Muscle layer of duodenum (tissue), 2 donors: ENCODE measurements around the gene UBASH3B.

Experiments used
- H3K27ac ChIP-seq: one replicate; pipeline ENCODE4 v1.7.0; 2013; ENCODE audit warnings: mild to moderate bottlenecking, low read length
- H3K27me3 ChIP-seq: one replicate; pipeline ENCODE4 v1.7.0; 2013; ENCODE audit warnings: low read depth, mild to moderate bottlenecking, control low read depth, low read length
- H3K36me3 ChIP-seq, 2 donors: one replicate each; pipeline ENCODE4 v1.7.0; 2013; ENCODE audit warnings: low read length in 2 of 2, control low read depth in 1 of 2, mild to moderate bottlenecking in 1 of 2; ENCODE audit not compliant: insufficient read depth in 2 of 2, control insufficient read depth in 1 of 2
- H3K4me1 ChIP-seq, 2 donors: one replicate each; pipeline ENCODE4 v1.7.0; 2013; ENCODE audit warnings: low read length in 2 of 2, mild to moderate bottlenecking in 2 of 2, control low read depth in 1 of 2, moderate library complexity in 1 of 2; ENCODE audit not compliant: insufficient read depth in 2 of 2, control insufficient read depth in 1 of 2
- H3K4me3 ChIP-seq, 2 donors: one replicate each; pipeline ENCODE4 v1.7.0; 2013; ENCODE audit warnings: low read length in 2 of 2, low read depth in 1 of 2, mild to moderate bottlenecking in 1 of 2
- H3K9me3 ChIP-seq, 2 donors: one replicate each; pipeline ENCODE4 v1.7.0; 2013; ENCODE audit warnings: low read length in 2 of 2, control low read depth in 1 of 2, mild to moderate bottlenecking in 1 of 2; ENCODE audit not compliant: control insufficient read depth in 1 of 2
- donor health status: healthy.

Gene UBASH3B

GRCh38 chr11:122811721-122812120 lies 156.2 kb downstream of the UBASH3B start:
- H3K27me3 ChIP-seq = no peaks in the 10 kb centered on the region
- H3K4me3 ChIP-seq = no peak overlapping the region
- peaks cover 0 to 6% of the 10 kb centered on the region in 2 donors for H3K36me3 ChIP-seq
- H3K27ac ChIP-seq = no peak overlapping the region
- H3K4me1 ChIP-seq = no peaks in the 10 kb centered on the region
- H3K9me3 ChIP-seq = no peaks in the 10 kb centered on the region

GRCh38 chr11:122812638-122813037 lies 157.1 kb downstream of the UBASH3B start:
- H3K4me3 ChIP-seq = no peak overlapping the region
- H3K36me3 ChIP-seq = peaks cover 0 to 6% of the 10 kb centered on the region in 2 donors
- no peaks in the 10 kb centered on the region for H3K4me1 ChIP-seq
- no peaks in the 10 kb centered on the region for H3K27me3 ChIP-seq
- no peaks in the 10 kb centered on the region for H3K9me3 ChIP-seq
- no peak overlapping the region for H3K27ac ChIP-seq

- H3K9me3 ChIP-seq = no peaks in the 10 kb centered on the region
- no peaks in the 10 kb centered on the region for H3K4me1 ChIP-seq
- no peak overlapping the region for H3K4me3 ChIP-seq
- H3K27me3 ChIP-seq = no peaks in the 10 kb centered on the region
- H3K27ac ChIP-seq = no peak overlapping the region
- peaks cover 0 to 6% of the 10 kb centered on the region in 2 donors for H3K36me3 ChIP-seq
Observed at GRCh38 chr11:122813176-122813893, 157.8 kb downstream of the UBASH3B start.

- Histone ChIP-seq H3K9me3 (no peaks in the 10 kb centered on the region), H3K36me3 (peaks cover 0 to 6% of the 10 kb centered on the region in 2 donors), H3K27ac (no peak overlapping the region)
Observed at GRCh38 chr11:122813894-122814270, 158.4 kb downstream of the UBASH3B start.

GRCh38 chr11:122814401-122814800 lies 158.9 kb downstream of the UBASH3B start:
- H3K36me3 ChIP-seq = peaks cover 0 to 6% of the 10 kb centered on the region in 2 donors
- H3K9me3 ChIP-seq = peaks cover 0 to 5% of the 10 kb centered on the region in 2 donors

More at GRCh38 chr11:122813894-122814270, 158.4 kb downstream of the UBASH3B start:
- H3K4me3 ChIP-seq = no peak overlapping the region
- no peaks in the 10 kb centered on the region for H3K27me3 ChIP-seq
- no peaks in the 10 kb centered on the region for H3K4me1 ChIP-seq

GRCh38 chr11:122815900-122816299 lies 160.4 kb downstream of the UBASH3B start:
- H3K27me3 ChIP-seq = no peaks in the 10 kb centered on the region
- no peak overlapping the region for H3K4me3 ChIP-seq
- no peaks in the 10 kb centered on the region for H3K4me1 ChIP-seq
- H3K9me3 ChIP-seq = peaks cover 0 to 5% of the 10 kb centered on the region in 2 donors
- H3K36me3 ChIP-seq = no peaks in the 10 kb centered on the region
- H3K27ac ChIP-seq = no peak overlapping the region

More at GRCh38 chr11:122814401-122814800, 158.9 kb downstream of the UBASH3B start:
- Histone ChIP-seq H3K27me3 (no peaks in the 10 kb centered on the region), H3K27ac (no peak overlapping the region), H3K4me3 (no peak overlapping the region), H3K4me1 (no peaks in the 10 kb centered on the region)

GRCh38 chr11:122816761-122817520 lies 161.4 kb downstream of the UBASH3B start:
- Histone ChIP-seq H3K4me3 (no peak overlapping the region), H3K36me3 (no peaks in the 10 kb centered on the region), H3K27ac (no peak overlapping the region), H3K27me3 (no peaks in the 10 kb centered on the region), H3K4me1 (no peaks in the 10 kb centered on the region), H3K9me3 (peaks cover 0 to 5% of the 10 kb centered on the region in 2 donors)

- Histone ChIP-seq H3K27me3 (no peaks in the 10 kb centered on the region), H3K9me3 (peaks cover 0 to 5% of the 10 kb centered on the region in 2 donors), H3K4me1 (no peaks in the 10 kb centered on the region), H3K27ac (no peak overlapping the region), H3K4me3 (no peak overlapping the region), H3K36me3 (no peaks in the 10 kb centered on the region)
Observed at GRCh38 chr11:122820158-122820557, 164.6 kb downstream of the UBASH3B start.

- Histone ChIP-seq H3K27me3 (no peaks in the 10 kb centered on the region), H3K36me3 (no peaks in the 10 kb centered on the region), H3K4me3 (no peak overlapping the region), H3K27ac (no peak overlapping the region), H3K4me1 (no peaks in the 10 kb centered on the region), H3K9me3 (peaks cover 0 to 5% of the 10 kb centered on the region in 2 donors)
Observed at GRCh38 chr11:122821169-122821568, 165.6 kb downstream of the UBASH3B start.

- Histone ChIP-seq H3K4me1 (no peaks in the 10 kb centered on the region), H3K27me3 (no peaks in the 10 kb centered on the region)
Observed at GRCh38 chr11:122822241-122822640, 166.7 kb downstream of the UBASH3B start.

GRCh38 chr11:122823564-122823963 lies 168.0 kb downstream of the UBASH3B start:
- Histone ChIP-seq H3K4me3 (no peak overlapping the region), H3K36me3 (no peaks in the 10 kb centered on the region), H3K4me1 (no peaks in the 10 kb centered on the region), H3K27ac (no peak overlapping the region), H3K9me3 (peaks cover 0 to 5% of the 10 kb centered on the region in 2 donors), H3K27me3 (no peaks in the 10 kb centered on the region)

More at GRCh38 chr11:122822241-122822640, 166.7 kb downstream of the UBASH3B start:
- peaks cover 0 to 5% of the 10 kb centered on the region in 2 donors for H3K9me3 ChIP-seq
- H3K4me3 ChIP-seq = no peak overlapping the region
- no peaks in the 10 kb centered on the region for H3K36me3 ChIP-seq
- H3K27ac ChIP-seq = no peak overlapping the region
